GM20000 (cell line): ENCODE measurements around the gene ATP9B.

Experiments
- DNase-seq: peaks from one replicate; pipeline ENCODE4 v3.0.0; 2012; ENCODE audit warnings: low spot score
- CTCF ChIP-seq: IDR thresholded peaks from 2 replicates; pipeline ENCODE4 v1.5.1; 2012; ENCODE audit warnings: mild to moderate bottlenecking, control low read depth; ENCODE audit errors: extremely low read depth, missing control alignments

Gene ATP9B

GRCh38 chr18:79062806-79063205 lies 6.4 kb upstream of the ATP9B start:
- TF ChIP-seq CTCF, result no peak
- no peak for DNase-seq

- no peak for TF ChIP-seq CTCF
These were observed 5.0 kb upstream of the ATP9B start for GRCh38 chr18:79064228-79064627.

GRCh38 chr18:79065802-79066201 lies 3.4 kb upstream of the ATP9B start:
- no peak for TF ChIP-seq CTCF
- DNase-seq, result no peak

More at GRCh38 chr18:79064228-79064627, 5.0 kb upstream of the ATP9B start:
- no peak for DNase-seq

- no peak for DNase-seq
- no peak for TF ChIP-seq CTCF
These were observed 1.6 kb upstream of the ATP9B start for GRCh38 chr18:79067611-79068010.

GRCh38 chr18:79068341-79068936 lies 755 bp upstream of the ATP9B start:
- DNase-seq, result no peak
- no peak for TF ChIP-seq CTCF

- TF ChIP-seq CTCF, result no peak
- peak; percentile 40 for DNase-seq
These were observed 540 bp downstream of the ATP9B start for GRCh38 chr18:79069717-79070151.

- no peak for DNase-seq
These were observed 1.3 kb downstream of the ATP9B start for GRCh38 chr18:79070486-79070885.

More at GRCh38 chr18:79070486-79070885, 1.3 kb downstream of the ATP9B start:
- TF ChIP-seq CTCF, result no peak
